A204.1 (cell line): Measurements from ENCODE around the gene TCF15.

Source experiments
- FAIRE-seq: peaks from 2 replicates; lab custom pipeline; 2012; peaks lifted over from hg19 to GRCh38; lab: Jason Lieb, UNC

The TCF15 gene

GRCh38 chr20:611047-611842 lies 1.1 kb upstream of the TCF15 start:
- FAIRE-seq = no peak

GRCh38 chr20:609371-609964 lies 641 bp downstream of the TCF15 start:
- FAIRE-seq = no peak

DNA sequence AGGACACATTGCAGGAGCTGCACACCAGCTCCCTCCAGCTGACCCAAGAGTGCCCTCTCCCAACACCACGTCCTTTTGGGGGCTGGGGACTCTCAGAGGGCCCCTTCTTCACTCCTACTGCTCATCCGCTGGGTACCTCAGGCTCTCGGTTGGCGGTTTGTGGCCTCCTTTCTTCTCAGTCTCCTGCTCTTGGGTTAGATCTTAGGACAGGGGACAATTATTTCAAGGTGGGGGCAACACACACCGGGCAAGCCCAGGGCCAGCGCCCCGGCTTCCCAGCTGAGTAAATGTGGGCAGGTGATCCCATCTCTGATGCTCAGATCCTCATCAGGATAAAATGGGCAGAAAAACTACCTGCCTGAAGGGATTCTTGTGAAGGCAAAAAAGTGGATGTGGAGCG lies 1.1 kb downstream of the TCF15 start:
- FAIRE-seq = no peak

GRCh38 chr20:607476-607875 lies 2.6 kb downstream of the TCF15 start:
- no peak for FAIRE-seq

DNA sequence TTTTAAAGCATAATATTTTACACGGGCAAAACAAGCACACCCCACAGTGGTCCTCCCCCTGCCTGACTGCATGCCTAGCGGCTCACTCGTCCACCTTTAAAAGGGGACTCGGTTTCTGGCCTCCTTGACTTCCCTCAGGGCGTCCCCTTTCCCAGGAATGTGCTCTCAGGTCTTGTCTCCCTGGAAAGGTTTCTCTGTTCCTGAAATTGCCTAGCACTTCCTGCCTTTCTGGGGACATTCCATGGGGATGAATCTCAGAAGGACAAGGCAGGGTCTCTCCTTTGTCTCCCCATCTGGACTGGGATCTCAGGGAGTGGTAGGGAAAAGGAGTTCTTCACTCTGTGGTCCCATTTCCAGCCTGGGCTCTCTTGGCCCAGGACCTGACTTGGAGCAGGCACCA lies 4.9 kb downstream of the TCF15 start:
- FAIRE-seq = no peak

GRCh38 chr20:603116-603640 lies 6.9 kb downstream of the TCF15 start:
- FAIRE-seq = no peak

DNA sequence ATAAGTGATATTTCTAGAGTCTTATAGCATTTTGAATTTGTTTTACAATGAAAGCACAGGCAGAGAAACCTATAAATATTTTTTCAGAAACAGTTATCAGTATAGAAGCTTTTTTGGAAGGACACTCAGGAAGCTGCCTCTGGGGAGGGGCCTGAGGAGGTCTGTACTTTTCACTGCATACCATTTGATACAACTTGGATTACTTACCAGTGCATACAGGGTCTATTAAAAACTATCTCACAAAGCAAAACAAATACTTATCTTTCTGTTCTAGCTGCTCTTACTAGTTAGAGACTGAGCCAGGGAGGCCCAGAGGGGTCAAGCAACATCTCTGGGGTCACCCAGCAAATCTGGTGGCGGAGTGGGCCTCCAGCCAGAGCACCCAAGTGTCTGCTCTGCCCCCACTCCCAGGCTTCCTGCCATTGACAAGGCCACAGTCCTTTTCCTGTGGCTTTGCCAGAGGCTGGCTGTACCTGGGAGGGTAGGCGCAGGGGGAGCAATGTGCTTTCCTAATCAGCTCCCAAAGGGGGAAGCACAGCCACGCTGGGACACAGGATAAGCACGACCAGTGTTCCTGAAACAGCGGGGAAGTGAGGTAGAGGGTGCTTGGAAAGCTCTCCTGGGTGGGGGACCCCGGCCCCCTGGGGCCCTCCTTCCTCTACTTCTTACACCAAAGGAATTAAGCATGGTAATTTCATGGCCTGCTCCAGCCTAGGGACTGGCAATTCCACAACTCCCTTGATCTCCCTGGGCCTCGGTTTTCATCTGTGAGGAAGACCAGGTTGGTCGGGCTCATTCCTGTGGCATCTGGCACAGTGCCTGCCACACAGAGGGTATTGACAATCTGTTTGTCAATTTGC lies 7.8 kb downstream of the TCF15 start:
- no peak for FAIRE-seq

DNA sequence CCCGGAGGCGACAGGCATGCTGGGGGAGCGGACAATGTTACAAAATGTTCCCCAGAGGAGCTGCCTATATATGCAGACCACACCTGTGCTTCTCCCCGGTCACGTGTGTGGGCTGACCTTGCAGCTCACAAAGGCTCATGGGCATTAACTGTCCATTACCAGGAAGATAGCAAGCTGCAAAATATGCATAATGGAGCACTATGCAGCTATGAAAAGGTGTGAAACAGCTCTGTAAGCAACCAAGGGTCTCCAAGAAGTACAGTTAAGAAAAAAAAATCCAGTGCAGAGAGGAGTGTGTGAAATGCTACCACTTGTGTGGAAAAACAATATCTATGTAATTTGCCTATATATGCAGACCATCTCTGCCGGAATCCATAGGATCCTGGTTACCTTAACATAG lies 9.4 kb downstream of the TCF15 start:
- FAIRE-seq = no peak

GRCh38 chr20:600141-600540 lies 10.0 kb downstream of the TCF15 start:
- no peak for FAIRE-seq

GRCh38 chr20:598133-598850 lies 11.8 kb downstream of the TCF15 start:
- no peak for FAIRE-seq

DNA sequence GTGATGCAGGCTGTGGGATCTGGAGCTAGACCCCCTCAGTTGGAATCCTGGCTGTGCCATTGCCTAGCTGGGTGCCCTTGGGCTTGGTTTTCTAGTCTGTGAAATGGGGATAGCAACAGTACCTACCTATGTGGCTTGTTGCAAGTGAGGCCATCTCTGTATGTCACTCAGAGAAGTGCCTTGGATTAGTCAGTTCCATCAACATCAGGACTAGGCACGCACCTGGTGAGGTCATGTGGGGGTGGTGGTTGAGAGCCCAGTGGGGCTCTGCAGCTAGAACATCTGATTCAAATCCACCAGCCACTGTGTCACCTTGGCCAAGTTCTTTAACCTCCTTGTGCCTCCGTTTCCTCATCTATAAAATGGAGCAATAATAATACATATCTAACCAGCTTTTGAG lies 12.5 kb downstream of the TCF15 start:
- no peak for FAIRE-seq

- FAIRE-seq = no peak
Observed at GRCh38 chr20:595330-596308, 14.5 kb downstream of the TCF15 start.

DNA sequence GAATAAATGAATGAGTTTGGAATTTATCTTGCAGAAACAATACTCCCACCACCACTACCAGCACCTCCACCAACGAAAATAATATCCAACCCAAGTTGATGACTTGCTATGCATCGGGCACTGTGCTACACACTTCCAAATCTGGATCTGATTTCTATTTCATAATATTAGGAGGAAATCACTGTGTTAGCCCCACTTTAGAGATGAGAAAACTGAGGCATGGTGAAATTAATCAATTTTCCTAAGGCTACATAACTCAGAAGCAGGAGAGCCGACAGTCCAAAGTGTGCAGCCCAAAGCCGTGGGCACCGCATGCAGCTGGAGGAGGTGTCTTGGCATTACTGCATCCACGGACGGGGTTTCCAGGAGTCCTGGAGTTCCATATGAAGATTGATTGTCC lies 17.6 kb downstream of the TCF15 start:
- no peak for FAIRE-seq

DNA sequence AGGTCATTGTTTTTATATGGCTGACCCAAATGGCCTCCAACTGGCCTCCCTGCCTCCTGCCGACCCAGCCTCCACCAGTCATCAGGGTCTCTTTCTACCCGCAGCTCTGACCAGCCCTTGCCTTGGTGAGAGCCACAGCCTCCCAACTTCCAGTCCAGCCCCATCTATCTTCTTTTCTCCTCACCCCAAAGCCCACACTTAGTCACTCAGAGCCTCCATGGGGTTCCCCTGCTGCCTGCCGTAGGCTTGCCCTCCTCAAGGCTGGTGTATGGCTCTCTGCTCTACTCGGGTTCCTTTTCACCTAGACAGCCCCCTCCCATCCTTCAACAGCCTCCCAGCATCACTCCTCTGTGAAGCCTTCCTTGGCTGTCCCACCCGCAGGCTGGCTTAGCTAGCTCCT lies 18.2 kb downstream of the TCF15 start:
- FAIRE-seq = no peak

GRCh38 chr20:588932-589672 lies 21.0 kb downstream of the TCF15 start:
- no peak for FAIRE-seq

GRCh38 chr20:588476-588875 lies 21.6 kb downstream of the TCF15 start:
- no peak for FAIRE-seq

GRCh38 chr20:584971-585301 lies 25.2 kb downstream of the TCF15 start:
- no peak for FAIRE-seq

DNA sequence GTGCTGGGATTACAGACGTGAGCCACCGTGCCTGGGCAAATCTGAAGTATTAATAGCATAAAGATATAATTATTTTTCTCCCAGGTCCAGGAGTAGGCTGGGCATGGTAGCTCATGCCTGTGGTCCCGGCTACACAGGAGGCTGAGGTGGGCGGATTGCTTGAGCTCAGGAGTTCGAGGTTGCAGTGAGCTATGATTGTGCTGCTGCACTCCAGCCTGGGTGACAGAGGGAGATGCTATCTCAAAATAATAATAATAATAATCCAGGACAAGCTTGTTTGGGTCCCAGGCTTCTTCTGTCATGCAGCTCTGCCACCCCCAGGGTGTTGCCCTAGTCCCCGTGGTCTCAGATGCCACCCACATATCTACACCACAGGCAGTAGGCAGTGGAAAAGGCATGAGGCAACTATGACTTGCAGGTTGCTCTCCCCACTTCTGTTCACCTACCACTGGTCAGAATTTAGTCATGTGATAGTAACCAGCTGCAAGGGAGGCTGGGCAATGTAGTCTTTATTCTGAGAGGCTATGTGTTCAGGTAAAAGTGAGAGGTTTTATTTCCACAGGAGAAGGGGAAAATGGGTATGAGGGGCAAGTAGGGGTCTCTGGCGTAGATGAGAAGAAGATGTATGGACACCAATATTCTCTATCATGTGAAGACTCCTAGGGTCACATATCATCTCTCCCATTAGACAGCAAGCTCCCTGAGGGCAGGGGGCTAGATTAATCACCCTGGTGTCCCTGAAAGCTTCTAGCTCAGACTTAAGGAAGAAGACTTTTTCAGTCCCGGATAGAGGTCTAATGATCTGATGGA lies 25.7 kb downstream of the TCF15 start:
- FAIRE-seq = no peak

GRCh38 chr20:582204-582603 lies 27.9 kb downstream of the TCF15 start:
- no peak for FAIRE-seq
